Measurements from ENCODE around the gene GNG4. TPM values are rescaled to one million over a fixed set of nuclear protein-coding genes. Genes with fewer than 3 reads are reported as not detected.
A peak's percentile ranks its signal among the peaks of the same experiment; 100 is the strongest.

Gene GNG4
- total and polyA plus RNA-seq, 2 donors (not counting 3 experiments of a cell fraction or from before 2014, with no cell fraction given) = 0.10 TPM; not detected in 1

DNA sequence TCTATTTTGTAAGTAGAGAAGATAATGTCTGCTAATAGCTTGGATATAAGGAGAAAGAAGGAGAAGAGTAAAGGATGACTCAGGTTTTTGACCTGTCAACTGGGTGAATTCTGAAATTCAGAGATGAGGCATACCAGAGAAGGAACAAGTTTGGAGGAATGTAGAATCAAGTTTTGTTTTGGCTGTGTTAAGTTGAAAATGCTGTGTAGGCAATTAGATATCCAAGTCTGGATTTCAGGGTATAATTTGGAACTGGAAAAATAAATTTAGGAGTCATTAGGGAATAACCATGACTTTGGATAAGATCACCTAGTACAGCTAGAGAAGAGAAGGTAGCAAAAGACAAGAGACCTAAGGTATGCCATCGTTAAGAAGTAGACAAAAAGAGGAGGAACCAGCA lies 22.4 kb upstream of the GNG4 start:
- Histone ChIP-seq H3K27me3 (ENCODE audit: control insufficient read depth in 2 of 2, insufficient read depth in 2 of 2, low read length in 2 of 2) (no peaks in the 10 kb centered on the region), H3K79me2 (ENCODE audit: control insufficient read depth, insufficient read depth, low read length) (no peaks in the 10 kb centered on the region), H3K9me1 (replicated peaks; ENCODE audit: control insufficient read depth, extremely low read depth, insufficient read depth, low read length) (no peaks in the 10 kb centered on the region), H3K4me1 (ENCODE audit: control insufficient read depth, extremely low read depth, insufficient read depth, low read length) (no peaks in the 10 kb centered on the region), H3K9ac (replicated peaks; ENCODE audit: extremely low read depth, insufficient read depth, low read length) (no peak overlapping the region), H3K4me3 (replicated peaks in 1 of 3; ENCODE audit: insufficient read depth in 1 of 3, low read depth in 1 of 3, low read length in 3 of 3) (no peak overlapping the region), H3K36me3 (ENCODE audit: control insufficient read depth in 2 of 2, extremely low read depth in 1 of 2, insufficient read depth in 2 of 2, low read length in 2 of 2) (peaks cover 0 to 2% of the 10 kb centered on the region in 2 experiments), H3K4me2 (ENCODE audit: insufficient read depth, low read length) (no peak overlapping the region), H2AFZ (ENCODE audit: low read depth, low read length) (no peak overlapping the region), H3K27ac (ENCODE audit: insufficient read depth, low read depth, low read length) (no peak overlapping the region), H4K20me1 (replicated peaks; ENCODE audit: control insufficient read depth, extremely low read depth, insufficient read depth, low read length) (no peaks in the 10 kb centered on the region), H3K9me3 (replicated peaks; ENCODE audit: control insufficient read depth, insufficient read depth, low read length) (peaks cover 5% of the 10 kb centered on the region)
- intact Hi-C loops (cut with micrococcal nuclease) (no loop called here), dilution Hi-C loops (cut with MboI; ENCODE audit: extremely low pct_ligation_motif_present, low sequenced_read_pairs) (no loop called here)
- POLR2A ChIA-PET = no interaction called here
- CTCF ChIA-PET = no interaction called here
- FAIRE-seq (no peak), DNase-seq (ENCODE audit: low read depth, low spot score) (no peak)
- no peak for TF ChIP-seq EZH2 (IDR thresholded peaks at IDR 0.05; ENCODE audit: borderline replicate concordance, low read depth, low read length, severe bottlenecking)
- BruUV-seq (replicated peaks) = no TSS peak

DNA sequence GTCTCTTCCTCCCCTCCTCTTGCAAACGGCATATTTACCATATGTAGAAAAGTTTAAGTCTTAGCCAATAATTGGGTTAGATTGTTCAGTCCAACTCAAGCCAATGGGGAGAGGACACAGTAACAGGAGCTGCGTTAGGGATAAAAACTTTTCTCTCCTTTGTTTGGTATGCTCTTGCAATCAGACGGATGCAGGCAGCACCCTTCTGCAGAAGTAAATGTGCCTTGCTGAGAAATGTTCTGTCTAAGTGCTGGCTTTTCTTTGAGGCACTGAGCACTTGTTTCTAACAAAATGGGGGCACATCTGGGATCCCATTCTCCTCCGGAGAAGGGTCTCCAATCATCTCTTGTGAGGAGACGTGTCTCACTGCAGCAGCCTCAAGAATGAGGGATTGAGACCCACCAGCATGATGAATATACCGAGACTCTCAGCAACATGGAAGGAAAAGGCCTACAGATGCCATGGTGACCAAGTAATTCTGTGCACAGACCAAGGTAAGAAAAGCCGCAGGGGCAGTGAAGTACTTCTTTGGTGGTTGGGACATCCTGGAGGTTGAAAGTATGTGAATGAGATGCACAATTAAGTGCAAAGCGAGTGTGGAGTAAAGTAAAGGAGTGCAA lies 20.7 kb upstream of the GNG4 start:
- ChIA-PET CTCF (no interaction called here), POLR2A (no interaction called here)
- BruUV-seq (replicated peaks) = no TSS peak
- DNase-seq (ENCODE audit: low read depth, low spot score) (peak; percentile 21), FAIRE-seq (peak; percentile 38)
- no peaks in the 10 kb centered on the region for H4K20me1 ChIP-seq (replicated peaks; ENCODE audit: control insufficient read depth, extremely low read depth, insufficient read depth, low read length)
- no peak overlapping the region for H2AFZ ChIP-seq (ENCODE audit: low read depth, low read length)
- intact Hi-C loops (cut with micrococcal nuclease) = no loop called here
- TF ChIP-seq, protein P1, sequence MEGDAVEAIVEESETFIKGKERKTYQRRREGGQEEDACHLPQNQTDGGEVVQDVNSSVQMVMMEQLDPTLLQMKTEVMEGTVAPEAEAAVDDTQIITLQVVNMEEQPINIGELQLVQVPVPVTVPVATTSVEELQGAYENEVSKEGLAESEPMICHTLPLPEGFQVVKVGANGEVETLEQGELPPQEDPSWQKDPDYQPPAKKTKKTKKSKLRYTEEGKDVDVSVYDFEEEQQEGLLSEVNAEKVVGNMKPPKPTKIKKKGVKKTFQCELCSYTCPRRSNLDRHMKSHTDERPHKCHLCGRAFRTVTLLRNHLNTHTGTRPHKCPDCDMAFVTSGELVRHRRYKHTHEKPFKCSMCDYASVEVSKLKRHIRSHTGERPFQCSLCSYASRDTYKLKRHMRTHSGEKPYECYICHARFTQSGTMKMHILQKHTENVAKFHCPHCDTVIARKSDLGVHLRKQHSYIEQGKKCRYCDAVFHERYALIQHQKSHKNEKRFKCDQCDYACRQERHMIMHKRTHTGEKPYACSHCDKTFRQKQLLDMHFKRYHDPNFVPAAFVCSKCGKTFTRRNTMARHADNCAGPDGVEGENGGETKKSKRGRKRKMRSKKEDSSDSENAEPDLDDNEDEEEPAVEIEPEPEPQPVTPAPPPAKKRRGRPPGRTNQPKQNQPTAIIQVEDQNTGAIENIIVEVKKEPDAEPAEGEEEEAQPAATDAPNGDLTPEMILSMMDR (IDR thresholded peaks at IDR 0.05; ENCODE audit: extremely low read depth in 1 of 2, insufficient read depth in 1 of 2, low read depth in 1 of 2, low read length in 2 of 2) = no peak
- TF ChIP-seq, protein P2, sequence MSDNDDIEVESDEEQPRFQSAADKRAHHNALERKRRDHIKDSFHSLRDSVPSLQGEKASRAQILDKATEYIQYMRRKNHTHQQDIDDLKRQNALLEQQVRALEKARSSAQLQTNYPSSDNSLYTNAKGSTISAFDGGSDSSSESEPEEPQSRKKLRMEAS (IDR thresholded peaks at IDR 0.05; ENCODE audit: insufficient read depth, insufficient read length) = no peak
- no peak for TF ChIP-seq EZH2 (IDR thresholded peaks at IDR 0.05; ENCODE audit: borderline replicate concordance, low read depth, low read length, severe bottlenecking)
- no peak for TF ChIP-seq POLR2AphosphoS5 (IDR thresholded peaks at IDR 0.05; ENCODE audit: insufficient read depth, low read depth, low read length)
- TF ChIP-seq FOS (IDR thresholded peaks at IDR 0.05; ENCODE audit: borderline replicate concordance, insufficient read depth, low read length) = no peak
- TF ChIP-seq JUN (IDR thresholded peaks at IDR 0.05; ENCODE audit: borderline replicate concordance, insufficient read depth, insufficient read length, low read depth) = no peak
- TF ChIP-seq MYC (IDR thresholded peaks at IDR 0.05; ENCODE audit: low read depth, low read length) = no peak
- no peak for TF ChIP-seq GATA2 (IDR thresholded peaks at IDR 0.05; ENCODE audit: insufficient read depth, insufficient read length, low read depth, low read length)
- no peak for TF ChIP-seq POLR2A (IDR thresholded peaks at IDR 0.05; ENCODE audit: low read depth, low read length)
- no peak overlapping the region for H3K4me2 ChIP-seq (ENCODE audit: insufficient read depth, low read length)
- peaks cover 0 to under 1% of the 10 kb centered on the region in 2 experiments for H3K36me3 ChIP-seq (ENCODE audit: control insufficient read depth in 2 of 2, extremely low read depth in 1 of 2, insufficient read depth in 2 of 2, low read length in 2 of 2)
- no peaks in the 10 kb centered on the region for H3K27me3 ChIP-seq (ENCODE audit: control insufficient read depth in 2 of 2, insufficient read depth in 2 of 2, low read length in 2 of 2)
- H3K4me3 ChIP-seq (replicated peaks in 1 of 3; ENCODE audit: insufficient read depth in 1 of 3, low read depth in 1 of 3, low read length in 3 of 3) = no peak overlapping the region
- no peaks in the 10 kb centered on the region for H3K4me1 ChIP-seq (ENCODE audit: control insufficient read depth, extremely low read depth, insufficient read depth, low read length)
- peaks cover 5% of the 10 kb centered on the region for H3K9me3 ChIP-seq (replicated peaks; ENCODE audit: control insufficient read depth, insufficient read depth, low read length)
- H3K79me2 ChIP-seq (ENCODE audit: control insufficient read depth, insufficient read depth, low read length) = no peaks in the 10 kb centered on the region
- dilution Hi-C loops (cut with MboI; ENCODE audit: extremely low pct_ligation_motif_present, low sequenced_read_pairs) = no loop called here
- H3K9ac ChIP-seq (replicated peaks; ENCODE audit: extremely low read depth, insufficient read depth, low read length) = no peak overlapping the region
- no peak overlapping the region for H3K27ac ChIP-seq (ENCODE audit: insufficient read depth, low read depth, low read length)
- no peaks in the 10 kb centered on the region for H3K9me1 ChIP-seq (replicated peaks; ENCODE audit: control insufficient read depth, extremely low read depth, insufficient read depth, low read length)

Measured in endothelial cell of umbilical vein (primary cell).